HCT116 (cell line): ENCODE data around the gene DCAF17. TPM values are rescaled to one million over a fixed set of nuclear protein-coding genes. Genes with fewer than 3 reads are reported as not detected.

ENCODE experiments used
- ATAC-seq: fragments of 200-7000 bp; cut with Tn5 transposase; 2 replicates; pipeline ENCODE4 v1.9.1; 2020; ENCODE audit warnings: mild to moderate bottlenecking, moderate library complexity
- BruUV-seq: library from RNA; stranded (reverse); fragments of 400-500 nt; replicated peaks from 2 replicates; lab custom pipeline; 2021; lab: Mats Ljungman, UMichigan
- CTCF ChIA-PET: fragments of 300-600 bp; sonication (Branson Sonifier 250); formaldehyde crosslinking; loops from one replicate; lab custom pipeline; 2021; ENCODE audit warnings: antibody characterized with exemption; lab: Charles Lee
- POLR2A ChIA-PET: fragments of 300-600, 350-600 bp; sonication (Branson Sonifier 250); formaldehyde crosslinking; loops from one replicate; lab custom pipeline; 2021; ENCODE audit warnings: antibody characterized with exemption; lab: Charles Lee
- RAD21 ChIA-PET, 2 experiments: fragments of 300-600 bp; sonication (Branson Sonifier 250); formaldehyde crosslinking; loops; one replicate each; lab custom pipeline; 2023; ENCODE audit warnings: low total read pairs in 2 of 2; ENCODE audit not compliant: uncharacterized antibody in 2 of 2, unreplicated experiment in 2 of 2, low non-redundant PET in 1 of 2; lab: Charles Lee
- DNase-seq: peaks from one replicate; pipeline ENCODE4 v3.0.0-alpha.2; 2010; ENCODE audit warnings: low read depth, low spot score
- H2AFZ ChIP-seq: fragments of 200-600 bp; shearing (Covaris generic), sonication (generic); 2 replicates; pipeline ENCODE4 v1.6.1; 2017; ENCODE audit warnings: low read depth, mixed run types, mixed read lengths, antibody characterized with exemption, low read length; ENCODE audit not compliant: poor library complexity, severe bottlenecking
- H3K27ac ChIP-seq: 2 replicates; pipeline ENCODE4 v1.5.1; 2012; ENCODE audit warnings: low read depth, low read length
- H3K27me3 ChIP-seq: fragments of 200-600 bp; sonication (generic); 2 replicates; pipeline ENCODE4 v1.6.1; 2016; ENCODE audit warnings: mixed run types, low read length, mixed read lengths; ENCODE audit not compliant: insufficient read depth
- H3K36me3 ChIP-seq, 2 experiments: fragments of 200-500 bp in 1 of 2; fragments of 200-600 bp in 1 of 2; sonication (Bioruptor generic) in 1 of 2; sonication (generic) in 1 of 2; 2 replicates each; pipeline versions ENCODE4 v1.5.1 to v1.6.1; 2014 to 2016; ENCODE audit warnings: low read length in 2 of 2, inconsistent platforms in 1 of 2, mixed read lengths in 1 of 2, mixed run types in 1 of 2; ENCODE audit not compliant: insufficient read depth in 2 of 2, control insufficient read depth in 1 of 2
- H3K4me1 ChIP-seq, 2 experiments: fragments of 200-600 bp in 1 of 2; sonication (generic) in 1 of 2; 2 replicates each; pipeline versions ENCODE4 v1.5.1 to v1.6.1; 2012 to 2017; ENCODE audit warnings: low read length in 2 of 2, inconsistent platforms in 1 of 2, mild to moderate bottlenecking in 1 of 2, mixed read lengths in 1 of 2, mixed run types in 1 of 2, moderate library complexity in 1 of 2; ENCODE audit not compliant: insufficient read depth in 2 of 2, control insufficient read depth in 1 of 2
- H3K4me2 ChIP-seq: fragments of 200-600 bp; sonication (generic); 2 replicates; pipeline ENCODE4 v1.6.1; 2017; ENCODE audit warnings: mixed run types, low read length, mixed read lengths
- H3K4me3 ChIP-seq, 2 experiments: fragments of 200-600 bp in 1 of 2; sonication (generic) in 1 of 2; replicated peaks in 1 of 2; 2 replicates each; pipeline ENCODE4 v1.5.1; 2011 to 2016; ENCODE audit warnings: low read length in 2 of 2, control low read depth in 1 of 2, low read depth in 1 of 2, mild to moderate bottlenecking in 1 of 2, mixed read lengths in 1 of 2, mixed run types in 1 of 2
- H3K79me2 ChIP-seq: fragments of 200-600 bp; sonication (generic); 2 replicates; pipeline ENCODE4 v1.6.1; 2017; ENCODE audit warnings: mild to moderate bottlenecking, mixed run types, low read length, moderate library complexity, mixed read lengths; ENCODE audit not compliant: insufficient read depth
- H3K9ac ChIP-seq: fragments of 200-600 bp; sonication (generic); 2 replicates; pipeline ENCODE4 v1.6.1; 2016; ENCODE audit warnings: low read length, mixed read lengths
- H3K9me2 ChIP-seq: fragments of 200-600 bp; sonication (generic), shearing (Covaris generic); 2 replicates; pipeline ENCODE4 v1.6.1; 2017; ENCODE audit warnings: mixed run types, mild to moderate bottlenecking, moderate library complexity; ENCODE audit not compliant: insufficient read depth
- H3K9me3 ChIP-seq, 2 experiments: fragments of 200-500 bp in 1 of 2; fragments of 200-600 bp in 1 of 2; sonication (Bioruptor generic) in 1 of 2; sonication (generic) in 1 of 2; 2 replicates each; pipeline ENCODE4 v1.6.1; 2014 to 2017; ENCODE audit warnings: low read length in 2 of 2, mixed read lengths in 2 of 2, inconsistent platforms in 1 of 2, low read depth in 1 of 2, mild to moderate bottlenecking in 1 of 2, mixed run types in 1 of 2, moderate library complexity in 1 of 2; ENCODE audit not compliant: control insufficient read depth in 1 of 2, insufficient read depth in 1 of 2
- H4K20me1 ChIP-seq: fragments of 200-600 bp; sonication (generic), shearing (Covaris generic); 2 replicates; pipeline ENCODE4 v1.6.1; 2017; ENCODE audit warnings: mixed run types, mild to moderate bottlenecking, moderate library complexity; ENCODE audit not compliant: insufficient read depth
- CBX3 ChIP-seq: IDR thresholded peaks from 2 replicates; pipeline ENCODE4 v1.6.1; 2012; ENCODE audit warnings: low read depth
- CEBPB ChIP-seq: IDR thresholded peaks from 2 replicates; pipeline ENCODE4 v1.6.1; 2012; ENCODE audit warnings: low read depth
- CTCF ChIP-seq, 3 experiments: fragments of 200-600 bp in 1 of 3; sonication (generic) in 1 of 3; IDR thresholded peaks in 2 of 3; conservative IDR thresholded peaks in 1 of 3; 2 replicates each; pipeline ENCODE4 v1.5.1; 2012 to 2017; ENCODE audit warnings: low read depth in 2 of 3, low read length in 2 of 3, antibody characterized with exemption in 1 of 3, borderline replicate concordance in 1 of 3, control low read depth in 1 of 3, mild to moderate bottlenecking in 1 of 3, mixed read lengths in 1 of 3, mixed run types in 1 of 3, moderate library complexity in 1 of 3; ENCODE audit not compliant: insufficient read depth in 1 of 3
- EGR1 ChIP-seq: IDR thresholded peaks from 2 replicates; pipeline ENCODE4 v1.6.1; 2012; ENCODE audit warnings: low read depth
- EZH2 ChIP-seq: fragments of 200-600 bp; sonication (generic); IDR thresholded peaks from 2 replicates; pipeline ENCODE4 v1.6.1; 2017; ENCODE audit warnings: antibody characterized with exemption, mixed run types
- EZH2phosphoT487 ChIP-seq: fragments of 200-600 bp; IDR thresholded peaks from 2 replicates; pipeline ENCODE4 v1.6.1; 2018; ENCODE audit warnings: antibody characterized with exemption, borderline replicate concordance
- FOSL1 ChIP-seq: IDR thresholded peaks from 2 replicates; pipeline ENCODE4 v1.6.1; 2012; ENCODE audit warnings: low read depth
- JUND ChIP-seq: IDR thresholded peaks from 2 replicates; pipeline ENCODE4 v1.6.1; 2012
- POLR2AphosphoS5 ChIP-seq: IDR thresholded peaks from 2 replicates; pipeline ENCODE4 v1.6.1; 2011; ENCODE audit warnings: mild to moderate bottlenecking, low read depth, low read length, moderate library complexity
- RAD21 ChIP-seq: IDR thresholded peaks from 2 replicates; pipeline ENCODE4 v1.6.1; 2012; ENCODE audit warnings: low read depth, mild to moderate bottlenecking
- SIN3A ChIP-seq: IDR thresholded peaks from 2 replicates; pipeline ENCODE4 v1.6.1; 2012; ENCODE audit warnings: low read depth
- SP1 ChIP-seq: IDR thresholded peaks from 2 replicates; pipeline ENCODE4 v1.6.1; 2012; ENCODE audit warnings: low read depth
- SRF ChIP-seq: IDR thresholded peaks from 2 replicates; pipeline ENCODE4 v1.6.1; 2012; ENCODE audit warnings: low read depth
- TCF7L2 ChIP-seq: IDR thresholded peaks from 2 replicates; pipeline ENCODE4 v1.7.0; 2011; ENCODE audit warnings: borderline replicate concordance, inconsistent platforms; ENCODE audit not compliant: insufficient read depth, insufficient read length; ENCODE audit errors: extremely low read depth
- YY1 ChIP-seq: IDR thresholded peaks from 2 replicates; pipeline ENCODE4 v1.6.1; 2011; ENCODE audit warnings: low read length, low read depth, moderate library complexity, mild to moderate bottlenecking; ENCODE audit not compliant: insufficient replicate concordance; ENCODE audit errors: extremely low read depth
- ZFX ChIP-seq: fragments of 450-650 bp; IDR thresholded peaks from 2 replicates; pipeline ENCODE4 v1.6.1; 2017
- ZNF274 ChIP-seq: fragments of 200-500 bp; sonication (Bioruptor generic); IDR thresholded peaks from 2 replicates; pipeline ENCODE4 v1.6.1; 2014; ENCODE audit warnings: mild to moderate bottlenecking, low read depth, low read length, inconsistent platforms
- intact Hi-C: fragments of 100-400 bp; cut with micrococcal nuclease; formaldehyde crosslinking; loops from 2 replicates; pipeline ENCODE4 v1.10.0; 2022
- total RNA-seq: library from RNA; stranded (reverse); gene quantifications from one replicate; pipeline ENCODE4 v1.2.1, GENCODE V29; 2021; ENCODE audit not compliant: unreplicated experiment
- TF ChIP-seq, protein P1 (sequence below): IDR thresholded peaks from 2 replicates; pipeline ENCODE4 v1.6.1; 2012

Gene DCAF17
- total RNA-seq, 1 experiment from 2014 or later, result 17.7 TPM

- RAD21 ChIA-PET, result no interaction called here
- H3K79me2 ChIP-seq, result no peaks in the 10 kb centered on the region
- intact Hi-C loops, result no loop called here
- no peaks in the 10 kb centered on the region for H3K4me1 ChIP-seq
- no peak overlapping the region for H3K4me2 ChIP-seq
- H3K9ac ChIP-seq, result no peak overlapping the region
- H2AFZ ChIP-seq, result no peak overlapping the region
- DNase-seq (no peak), ATAC-seq (no peak)
- POLR2A ChIA-PET, result interaction anchor here (0.7 kb wide), 1 partner anchor 310 kb away, joined by 3 read pairs; no protein-coding TSS in a partner anchor
- no peak for TF ChIP-seq ZNF274
- TF ChIP-seq, all 23 proteins: peak for 0
- no peaks in the 10 kb centered on the region for H3K9me2 ChIP-seq
- BruUV-seq, result no TSS peak
- H3K36me3 ChIP-seq, result no peaks in the 10 kb centered on the region; a peak in 1 of 4 replicates
- H3K27ac ChIP-seq, result no peak overlapping the region
- no peaks in the 10 kb centered on the region for H3K27me3 ChIP-seq
- H3K4me3 ChIP-seq, result no peak overlapping the region
- CTCF ChIA-PET, result no interaction called here
- no peaks in the 10 kb centered on the region for H4K20me1 ChIP-seq
- H3K9me3 ChIP-seq, result no peaks in the 10 kb centered on the region
These were observed 25.5 kb downstream of the DCAF17 start for GRCh38 chr2:171459498-171459897.

DNA sequence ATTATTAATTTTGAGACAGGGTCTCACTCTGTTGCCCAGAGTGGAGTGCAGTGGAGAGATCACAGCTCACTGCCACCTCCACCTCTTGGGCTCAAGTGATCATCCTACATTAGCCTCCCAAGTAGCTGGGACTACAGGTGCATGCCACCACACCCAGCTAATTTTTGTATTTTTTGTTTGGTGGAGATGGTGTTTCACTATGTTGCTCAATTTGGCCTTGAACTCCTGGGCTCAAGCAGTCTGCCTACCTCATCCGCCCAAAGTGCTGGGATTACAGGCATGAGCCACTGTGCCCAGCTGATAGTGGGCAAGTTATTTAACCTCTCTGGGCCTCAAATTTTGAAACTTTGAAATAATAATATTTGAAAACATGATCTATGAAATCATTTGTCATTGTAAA is 26.5 kb downstream of the DCAF17 start:
- POLR2A ChIA-PET, result no interaction called here
- no peaks in the 10 kb centered on the region for H3K4me1 ChIP-seq
- DNase-seq, result no peak
- H3K4me2 ChIP-seq, result no peak overlapping the region
- no peak overlapping the region for H3K27ac ChIP-seq
- no peaks in the 10 kb centered on the region; a peak in 1 of 4 replicates for H3K36me3 ChIP-seq
- H3K9ac ChIP-seq, result no peak overlapping the region
- no peaks in the 10 kb centered on the region for H3K9me2 ChIP-seq
- no peaks in the 10 kb centered on the region for H3K79me2 ChIP-seq
- no peak overlapping the region for H3K4me3 ChIP-seq
- H2AFZ ChIP-seq, result no peak overlapping the region
- CTCF ChIA-PET, result no interaction called here
- no peak for ATAC-seq
- no TSS peak for BruUV-seq
- TF ChIP-seq SP1 (no peak), SRF (no peak), CBX3 (no peak), ZFX (no peak), SIN3A (no peak), ZNF274 (no peak), CTCF (IDR thresholded peaks at IDR 0.05 in 2 of 3, conservative IDR thresholded peaks at IDR 0.05 in 1 of 3; ENCODE audit: borderline replicate concordance in 1 of 3, insufficient read depth in 1 of 3, low read depth in 2 of 3, low read length in 2 of 3) (no peak), POLR2AphosphoS5 (no peak), EZH2phosphoT487 (no peak), TCF7L2 (no peak), EZH2 (no peak), EGR1 (no peak), CEBPB (no peak), YY1 (no peak), FOSL1 (no peak), RAD21 (no peak), JUND (no peak)
- TF ChIP-seq, protein P1, sequence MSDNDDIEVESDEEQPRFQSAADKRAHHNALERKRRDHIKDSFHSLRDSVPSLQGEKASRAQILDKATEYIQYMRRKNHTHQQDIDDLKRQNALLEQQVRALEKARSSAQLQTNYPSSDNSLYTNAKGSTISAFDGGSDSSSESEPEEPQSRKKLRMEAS, result no peak
- H3K27me3 ChIP-seq, result no peaks in the 10 kb centered on the region
- intact Hi-C loops, result no loop called here
- no peaks in the 10 kb centered on the region for H3K9me3 ChIP-seq
- H4K20me1 ChIP-seq, result no peaks in the 10 kb centered on the region
- RAD21 ChIA-PET, result no interaction called here
